Embryonic facial prominence (tissue), 1 donor: ENCODE measurements around the gene SAMD11.

Experiments used
- DNase-seq: peaks from one replicate; pipeline ENCODE4 v3.0.0-alpha.2; 2016; ENCODE audit errors: extremely low spot score

SAMD11 gene

GRCh38 chr1:963301-963651 is 39.6 kb downstream of the SAMD11 start:
- no peak for DNase-seq

GRCh38 chr1:963746-964525 is 40.2 kb downstream of the SAMD11 start:
- DNase-seq = no peak

- no peak for DNase-seq
These were observed 41.2 kb downstream of the SAMD11 start for GRCh38 chr1:964691-965525.

- DNase-seq = no peak
These were observed 41.9 kb downstream of the SAMD11 start for GRCh38 chr1:965526-966134.

GRCh38 chr1:966135-966703 is 42.5 kb downstream of the SAMD11 start, which contains the start of gene PLEKHN1:
Gene PLEKHN1, plus strand, starts transcription at chr1:966482. Its CDS starts 50 bp downstream, at chr1:966532.
- DNase-seq = no peak

- no peak for DNase-seq
These were observed 43.1 kb downstream of the SAMD11 start for GRCh38 chr1:966704-967300.

- DNase-seq = no peak
These were observed 44.0 kb downstream of the SAMD11 start for GRCh38 chr1:967466-968343.

- no peak for DNase-seq
These were observed 45.6 kb downstream of the SAMD11 start for GRCh38 chr1:969260-969855.

GRCh38 chr1:970242-970972 is 46.7 kb downstream of the SAMD11 start:
- no peak for DNase-seq

GRCh38 chr1:970973-971730 is 47.4 kb downstream of the SAMD11 start:
- DNase-seq = no peak

GRCh38 chr1:971751-972506 is 48.2 kb downstream of the SAMD11 start:
- no peak for DNase-seq

- no peak for DNase-seq
These were observed 49.2 kb downstream of the SAMD11 start for GRCh38 chr1:972726-973458.

- DNase-seq = no peak
These were observed 50.0 kb downstream of the SAMD11 start for GRCh38 chr1:973459-974292.

- DNase-seq = no peak
These were observed 50.5 kb downstream of the SAMD11 start for GRCh38 chr1:974293-974640.

GRCh38 chr1:974687-975328 is 51.1 kb downstream of the SAMD11 start:
- DNase-seq = no peak

GRCh38 chr1:975365-975764 is 51.6 kb downstream of the SAMD11 start:
- DNase-seq = no peak
